Hepatocyte (in vitro differentiated cells): ENCODE data around the gene ZNF865. TPM values are rescaled to one million over a fixed set of nuclear protein-coding genes. Genes with fewer than 3 reads are reported as not detected.

Experiments used
- DNase-seq: peaks from one replicate; pipeline ENCODE4 v3.0.0-alpha.2; 2016; ENCODE audit warnings: low spot score
- H2AFZ ChIP-seq: fragments of 200-600 bp; sonication (generic); 2 replicates; pipeline ENCODE4 v1.6.0; 2016; ENCODE audit warnings: antibody characterized with exemption, mild to moderate bottlenecking
- H3K27ac ChIP-seq: fragments of 200-600 bp; sonication (generic); 2 replicates; pipeline ENCODE4 v1.5.1; 2016; ENCODE audit warnings: mild to moderate bottlenecking
- H3K27me3 ChIP-seq: fragments of 200-600 bp; sonication (generic); 2 replicates; pipeline ENCODE4 v1.6.1; 2016
- H3K36me3 ChIP-seq: fragments of 200-600 bp; sonication (generic); replicated peaks from 2 replicates; pipeline ENCODE4 v1.5.1; 2016; ENCODE audit warnings: low read depth; ENCODE audit not compliant: insufficient read depth
- H3K4me1 ChIP-seq: fragments of 200-600 bp; sonication (generic); 2 replicates; pipeline ENCODE4 v1.5.1; 2016; ENCODE audit warnings: mild to moderate bottlenecking, moderate library complexity; ENCODE audit not compliant: insufficient read depth
- H3K4me2 ChIP-seq: fragments of 200-600 bp; sonication (generic); 2 replicates; pipeline ENCODE4 v1.6.0; 2016
- H3K4me3 ChIP-seq: fragments of 200-600 bp; sonication (generic); 2 replicates; pipeline ENCODE4 v1.5.1; 2016; ENCODE audit warnings: mild to moderate bottlenecking
- H3K79me2 ChIP-seq: fragments of 200-600 bp; sonication (generic); 2 replicates; pipeline ENCODE4 v1.6.0; 2017; ENCODE audit warnings: mild to moderate bottlenecking
- H3K9me2 ChIP-seq: fragments of 200-600 bp; sonication (generic); replicated peaks from 2 replicates; pipeline ENCODE4 v1.6.0; 2017; ENCODE audit warnings: mild to moderate bottlenecking; ENCODE audit not compliant: insufficient read depth
- H3K9me3 ChIP-seq: fragments of 200-600 bp; sonication (generic); 2 replicates; pipeline ENCODE4 v1.5.1; 2016; ENCODE audit warnings: low read depth, mild to moderate bottlenecking
- H4K20me1 ChIP-seq: fragments of 200-600 bp; sonication (generic); 2 replicates; pipeline ENCODE4 v1.6.0; 2016; ENCODE audit warnings: mild to moderate bottlenecking; ENCODE audit not compliant: insufficient read depth, poor library complexity, severe bottlenecking
- EZH2 ChIP-seq: fragments of 200-600 bp; sonication (generic); IDR thresholded peaks from 2 replicates; pipeline ENCODE4 v1.6.1; 2016; ENCODE audit warnings: antibody characterized with exemption, mild to moderate bottlenecking, borderline replicate concordance
- EZH2phosphoT487 ChIP-seq: fragments of 200-600 bp; sonication (generic); IDR thresholded peaks from one replicate; pipeline ENCODE4 v1.6.1; 2018; ENCODE audit warnings: antibody characterized with exemption, mild to moderate bottlenecking, low read depth, moderate library complexity; ENCODE audit not compliant: unreplicated experiment, severe bottlenecking
- WGBS: methylation state at CpG from one replicate; pipeline ENCODE4 v1.1.6; 2016; ENCODE audit warnings: low lambda C conversion rate; ENCODE audit errors: missing lambda C conversion rate; 5-methylcytosine and 5-hydroxymethylcytosine counted together
- polyA plus RNA-seq: library from polyadenylated mRNA; unstranded; fragments of >200 nt; fragmentation: Nextera tagmentation; extraction: Ambion mirVana; gene quantifications from 2 replicates; pipeline ENCODE4 v1.2.1, GENCODE V29; 2016
- total RNA-seq: library from RNA; depleted of rRNA; stranded (reverse); fragments of >200 nt; gene quantifications from 2 replicates; pipeline ENCODE4 v1.2.3, GENCODE V29; 2014
- TF ChIP-seq, protein P1 (sequence below): fragments of 200-600 bp; sonication (generic); IDR thresholded peaks from 2 replicates; pipeline ENCODE4 v1.5.1; 2016; ENCODE audit warnings: antibody characterized with exemption, mild to moderate bottlenecking; ENCODE audit not compliant: poor library complexity

The ZNF865 gene
- total and polyA plus RNA-seq, 2 experiments from 2014 or later = 1.7 to 3.0 TPM

DNA sequence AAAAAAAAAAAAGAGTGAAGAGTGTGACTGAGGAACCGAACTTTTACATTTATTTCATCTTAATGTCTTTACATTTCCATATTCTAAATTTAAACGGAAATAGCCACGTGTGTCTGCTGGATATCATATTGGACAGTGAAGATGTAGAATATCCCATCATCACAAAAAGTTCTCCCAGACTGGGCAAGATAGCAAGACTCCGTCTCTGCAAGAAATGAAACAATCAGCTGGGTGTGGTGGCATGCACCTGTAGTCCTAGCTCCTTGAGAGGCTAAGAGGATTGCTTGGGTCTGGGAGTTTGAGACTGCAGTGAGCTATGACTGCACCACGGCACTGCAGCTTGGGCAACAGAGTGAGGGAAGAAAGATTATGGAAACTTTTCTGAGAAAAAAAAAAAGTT, 28.7 kb upstream of the ZNF865 start:
- no peak overlapping the region for H3K4me3 ChIP-seq

DNA sequence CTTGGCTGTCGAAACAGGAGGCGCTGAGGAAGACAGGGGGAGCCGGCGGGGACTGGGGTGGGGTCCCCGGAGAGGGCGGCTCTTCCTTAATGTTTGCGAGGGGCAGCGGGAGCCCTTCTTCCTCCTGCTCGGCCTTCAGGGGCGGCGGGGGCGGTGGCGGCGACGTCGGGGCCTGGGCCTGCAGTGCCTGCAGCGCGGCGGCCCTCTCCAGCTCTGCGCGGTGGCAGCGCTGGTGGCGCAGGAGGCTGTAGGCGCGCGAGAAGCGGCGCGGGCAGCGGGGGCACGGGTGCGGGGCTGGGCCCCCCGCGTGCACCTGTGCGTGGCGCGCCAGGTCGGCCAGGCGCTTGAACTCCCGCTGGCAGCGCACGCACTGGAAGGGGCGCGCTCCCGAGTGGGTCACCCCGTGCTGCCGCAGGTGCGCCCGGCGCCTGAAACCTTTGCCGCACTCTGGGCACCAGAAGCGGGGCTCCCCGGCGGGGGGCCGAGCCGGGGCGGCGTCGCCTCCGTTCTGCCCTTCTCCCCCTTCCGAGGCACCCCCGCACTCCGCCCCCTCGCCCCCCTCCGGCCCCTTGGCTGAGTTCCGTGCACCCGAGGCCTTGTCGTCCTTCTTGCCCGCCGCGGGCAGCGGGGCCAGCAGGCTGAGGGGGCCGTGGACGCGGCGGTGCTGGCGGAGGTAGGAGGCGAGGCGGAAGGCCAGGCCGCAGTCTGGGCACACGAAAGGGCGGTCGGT, 27.3 kb upstream of the ZNF865 start:
- TF ChIP-seq EZH2 (no peak), EZH2phosphoT487 (no peak)
- TF ChIP-seq, protein P1, sequence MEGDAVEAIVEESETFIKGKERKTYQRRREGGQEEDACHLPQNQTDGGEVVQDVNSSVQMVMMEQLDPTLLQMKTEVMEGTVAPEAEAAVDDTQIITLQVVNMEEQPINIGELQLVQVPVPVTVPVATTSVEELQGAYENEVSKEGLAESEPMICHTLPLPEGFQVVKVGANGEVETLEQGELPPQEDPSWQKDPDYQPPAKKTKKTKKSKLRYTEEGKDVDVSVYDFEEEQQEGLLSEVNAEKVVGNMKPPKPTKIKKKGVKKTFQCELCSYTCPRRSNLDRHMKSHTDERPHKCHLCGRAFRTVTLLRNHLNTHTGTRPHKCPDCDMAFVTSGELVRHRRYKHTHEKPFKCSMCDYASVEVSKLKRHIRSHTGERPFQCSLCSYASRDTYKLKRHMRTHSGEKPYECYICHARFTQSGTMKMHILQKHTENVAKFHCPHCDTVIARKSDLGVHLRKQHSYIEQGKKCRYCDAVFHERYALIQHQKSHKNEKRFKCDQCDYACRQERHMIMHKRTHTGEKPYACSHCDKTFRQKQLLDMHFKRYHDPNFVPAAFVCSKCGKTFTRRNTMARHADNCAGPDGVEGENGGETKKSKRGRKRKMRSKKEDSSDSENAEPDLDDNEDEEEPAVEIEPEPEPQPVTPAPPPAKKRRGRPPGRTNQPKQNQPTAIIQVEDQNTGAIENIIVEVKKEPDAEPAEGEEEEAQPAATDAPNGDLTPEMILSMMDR = no peak
- peaks cover 23% of the 10 kb centered on the region for H3K79me2 ChIP-seq
- no peaks in the 10 kb centered on the region for H3K9me2 ChIP-seq
- no peak overlapping the region for H3K27ac ChIP-seq
- no peak overlapping the region for H3K4me2 ChIP-seq
- no peak for DNase-seq
- no peak overlapping the region for H3K4me3 ChIP-seq
- H3K36me3 ChIP-seq = no peaks in the 10 kb centered on the region
- H4K20me1 ChIP-seq = no peaks in the 10 kb centered on the region
- H3K27me3 ChIP-seq = no peaks in the 10 kb centered on the region
- no peaks in the 10 kb centered on the region for H3K9me3 ChIP-seq
- H3K4me1 ChIP-seq = peaks cover 6% of the 10 kb centered on the region
- 98% methylated on average over 21 of the region's 83 CpGs for WGBS
- H2AFZ ChIP-seq = no peak overlapping the region

More for the DNA sequence above, 28.7 kb upstream of the ZNF865 start:
- H3K9me2 ChIP-seq = no peaks in the 10 kb centered on the region
- TF ChIP-seq EZH2phosphoT487 = no peak
- no peak for TF ChIP-seq EZH2
- TF ChIP-seq, protein P1 = no peak
- H2AFZ ChIP-seq = no peak overlapping the region
- H3K4me2 ChIP-seq = no peak overlapping the region
- WGBS = 94% methylated on average over 5 of the region's 5 CpGs
- peaks cover 23% of the 10 kb centered on the region for H3K79me2 ChIP-seq
- no peaks in the 10 kb centered on the region for H3K36me3 ChIP-seq
- no peaks in the 10 kb centered on the region for H3K27me3 ChIP-seq
- H3K27ac ChIP-seq = no peak overlapping the region
- no peaks in the 10 kb centered on the region for H3K9me3 ChIP-seq
- peaks cover 6% of the 10 kb centered on the region for H3K4me1 ChIP-seq
- no peaks in the 10 kb centered on the region for H4K20me1 ChIP-seq
- no peak for DNase-seq

DNA sequence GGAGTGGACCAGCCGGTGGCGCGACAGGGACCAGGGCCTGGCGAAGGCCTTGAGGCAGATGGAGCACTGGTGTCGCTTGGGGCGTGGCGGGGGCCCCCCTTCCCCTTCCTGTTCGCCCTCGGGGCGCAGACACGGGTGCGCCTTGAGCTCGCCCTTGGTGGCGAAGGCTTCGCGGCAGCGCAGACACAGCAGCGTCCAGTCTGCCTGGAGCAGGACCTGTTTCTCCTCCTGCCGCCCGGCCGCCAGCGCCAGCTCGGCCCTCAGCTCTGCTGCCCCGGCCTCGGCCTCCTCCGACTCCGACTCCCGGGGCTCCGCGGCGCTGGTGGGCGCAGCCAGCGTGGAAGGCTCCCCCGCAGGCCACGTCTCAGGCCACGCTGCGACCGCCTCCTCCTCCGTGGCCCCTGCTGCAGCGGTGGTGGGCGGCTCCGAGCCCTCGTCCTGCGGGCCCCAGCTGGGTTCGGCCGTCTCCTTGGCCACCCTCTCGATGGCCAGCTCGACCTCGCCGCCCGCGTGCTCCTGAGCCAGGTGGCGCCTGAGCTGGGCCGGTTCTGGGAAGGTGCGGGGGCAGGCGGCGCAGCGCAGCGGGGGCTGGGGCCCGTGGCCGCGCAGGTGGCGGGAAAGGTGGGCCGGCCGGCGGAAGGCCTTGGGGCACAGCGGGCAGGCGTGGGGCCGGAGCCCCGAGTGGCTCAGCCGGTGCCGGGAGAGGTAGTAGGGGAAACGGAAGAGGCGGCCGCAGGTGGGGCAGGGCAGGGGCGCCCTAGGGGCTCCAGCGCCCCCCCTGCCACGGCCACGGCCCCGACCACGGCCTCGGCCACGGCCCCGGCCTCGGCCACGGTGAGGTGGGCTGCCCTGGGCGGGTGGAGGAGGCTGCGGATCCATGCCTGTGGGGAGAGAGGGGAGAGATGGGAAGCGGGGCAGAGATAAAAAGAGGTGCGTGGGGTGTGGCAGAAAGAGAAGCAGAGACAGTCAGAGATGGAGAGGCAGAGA, 26.4 kb upstream of the ZNF865 start:
- no peak overlapping the region for H2AFZ ChIP-seq
- H4K20me1 ChIP-seq = no peaks in the 10 kb centered on the region
- DNase-seq = no peak
- no peak overlapping the region for H3K4me3 ChIP-seq
- H3K9me2 ChIP-seq = no peaks in the 10 kb centered on the region
- H3K27ac ChIP-seq = no peak overlapping the region
- H3K9me3 ChIP-seq = no peaks in the 10 kb centered on the region
- no peaks in the 10 kb centered on the region for H3K27me3 ChIP-seq
- peak overlapping the region; percentile 98 for H3K4me2 ChIP-seq
- H3K79me2 ChIP-seq = peaks cover 23% of the 10 kb centered on the region
- H3K36me3 ChIP-seq = no peaks in the 10 kb centered on the region
- H3K4me1 ChIP-seq = peaks cover 6% of the 10 kb centered on the region
- 94% methylated on average over 31 of the region's 90 CpGs for WGBS
- TF ChIP-seq EZH2phosphoT487 (no peak), EZH2 (no peak)
- TF ChIP-seq, protein P1 = no peak
